Endodermal cell (in vitro differentiated cells): Measurements from ENCODE around the gene SPRYD3. TPM values are rescaled to one million over a fixed set of nuclear protein-coding genes. Genes with fewer than 3 reads are reported as not detected.
A peak's percentile ranks its signal among the peaks of the same experiment; 100 is the strongest.
"Not testable (repeated sequence)": the region's sequence is repeated elsewhere in the genome, so short reads cannot be mapped to it uniquely, and the experiment has no call there.

Source experiments
- DNase-seq: peaks from one replicate; pipeline ENCODE4 v3.0.0-alpha.2; 2017
- H3K27ac ChIP-seq: 2 replicates; pipeline ENCODE4 v1.5.1; 2013; ENCODE audit warnings: mild to moderate bottlenecking, low read depth, low read length, moderate library complexity
- H3K27me3 ChIP-seq: 2 replicates; pipeline ENCODE4 v1.6.1; 2013; ENCODE audit warnings: mild to moderate bottlenecking, low read length, moderate library complexity; ENCODE audit not compliant: insufficient read depth, control insufficient read depth, poor library complexity, severe bottlenecking
- H3K36me3 ChIP-seq: 2 replicates; pipeline ENCODE4 v1.7.0; 2013; ENCODE audit warnings: mild to moderate bottlenecking, low read length, moderate library complexity; ENCODE audit not compliant: control insufficient read depth, insufficient read depth
- H3K4me1 ChIP-seq: one replicate; pipeline ENCODE4 v1.7.0; 2013; ENCODE audit warnings: low read length; ENCODE audit not compliant: control insufficient read depth, insufficient read depth
- H3K4me3 ChIP-seq: 2 replicates; pipeline ENCODE4 v1.5.1; 2013; ENCODE audit warnings: mild to moderate bottlenecking, low read length, moderate library complexity
- H3K9ac ChIP-seq: 2 replicates; pipeline ENCODE4 v1.6.1; 2013; ENCODE audit warnings: mild to moderate bottlenecking, low read length, moderate library complexity; ENCODE audit not compliant: poor library complexity, severe bottlenecking; ENCODE audit errors: extremely low read depth
- H3K9me3 ChIP-seq: 2 replicates; pipeline ENCODE4 v1.6.1; 2013; ENCODE audit warnings: mild to moderate bottlenecking, low read length, moderate library complexity; ENCODE audit not compliant: control insufficient read depth
- H3K27ac Mint-ChIP-seq: 2 replicates; pipeline ENCODE4 v1.8.0; 2020; ENCODE audit warnings: mixed read lengths
- H3K27me3 Mint-ChIP-seq: 2 replicates; pipeline ENCODE4 v1.8.0; 2021; ENCODE audit warnings: mild to moderate bottlenecking, mixed read lengths; ENCODE audit not compliant: insufficient read depth
- H3K36me3 Mint-ChIP-seq: 2 replicates; pipeline ENCODE4 v1.8.0; 2020; ENCODE audit warnings: low read depth, mixed read lengths
- H3K4me1 Mint-ChIP-seq: 2 replicates; pipeline ENCODE4 v1.8.0; 2020; ENCODE audit warnings: mixed read lengths
- H3K4me3 Mint-ChIP-seq: 2 replicates; pipeline ENCODE4 v1.8.0; 2020; ENCODE audit warnings: mild to moderate bottlenecking, moderate library complexity, mixed read lengths
- H3K9me3 Mint-ChIP-seq: 2 replicates; pipeline ENCODE4 v1.8.0; 2020; ENCODE audit warnings: mild to moderate bottlenecking, mixed read lengths
- WGBS, 2 experiments: methylation state at CpG; one replicate each; pipeline versions ENCODE4 v1.1.5 to v1.1.7; 2013; ENCODE audit warnings: missing lambda C conversion rate in 2 of 2, mixed read lengths in 1 of 2; ENCODE audit not compliant: insufficient coverage in 1 of 2, insufficient read length in 1 of 2; 5-methylcytosine and 5-hydroxymethylcytosine counted together
- total RNA-seq, 2 donors: library from RNA; stranded (reverse); fragmentation: NEBNext Ultra II Directional in 1 of 2; extraction: Animal tissue kit (Norgen Biotek cat#: 25700) in 1 of 2; gene quantifications; 2 replicates in 1 of 2; 3 replicates in 1 of 2; pipeline ENCODE4 v1.2.1, GENCODE V29; 2021
- TF ChIP-seq, protein P1 (sequence below): fragments of 200-600 bp; sonication (generic); conservative IDR thresholded peaks from 2 replicates; pipeline ENCODE4 v1.5.0; 2021; ENCODE audit warnings: antibody characterized with exemption, mild to moderate bottlenecking

The SPRYD3 gene
- total RNA-seq, 2 donors from 2014 or later = 13.0 to 18.4 TPM

DNA sequence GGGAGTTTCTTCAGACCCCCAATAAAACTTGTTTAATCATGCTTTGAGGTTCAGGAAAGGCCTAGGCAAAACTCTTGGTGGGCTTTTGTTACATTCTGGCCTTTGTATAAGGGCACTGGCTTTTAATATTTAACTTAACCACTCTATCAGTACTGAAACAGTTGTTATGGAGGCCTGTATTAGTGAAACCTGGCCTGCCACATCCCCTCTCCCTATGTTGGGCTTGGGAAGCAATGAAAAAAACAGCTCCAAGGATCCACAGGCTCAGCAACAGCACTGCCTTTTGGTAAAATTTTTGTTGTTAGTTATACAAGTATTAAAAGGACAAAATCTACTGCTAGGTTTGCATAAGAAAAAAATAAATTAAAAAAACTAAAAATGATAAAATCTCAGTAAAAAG is 34.8 kb upstream of the SPRYD3 start:
- no peaks in the 10 kb centered on the region for H3K27me3 ChIP-seq
- TF ChIP-seq, protein P1, sequence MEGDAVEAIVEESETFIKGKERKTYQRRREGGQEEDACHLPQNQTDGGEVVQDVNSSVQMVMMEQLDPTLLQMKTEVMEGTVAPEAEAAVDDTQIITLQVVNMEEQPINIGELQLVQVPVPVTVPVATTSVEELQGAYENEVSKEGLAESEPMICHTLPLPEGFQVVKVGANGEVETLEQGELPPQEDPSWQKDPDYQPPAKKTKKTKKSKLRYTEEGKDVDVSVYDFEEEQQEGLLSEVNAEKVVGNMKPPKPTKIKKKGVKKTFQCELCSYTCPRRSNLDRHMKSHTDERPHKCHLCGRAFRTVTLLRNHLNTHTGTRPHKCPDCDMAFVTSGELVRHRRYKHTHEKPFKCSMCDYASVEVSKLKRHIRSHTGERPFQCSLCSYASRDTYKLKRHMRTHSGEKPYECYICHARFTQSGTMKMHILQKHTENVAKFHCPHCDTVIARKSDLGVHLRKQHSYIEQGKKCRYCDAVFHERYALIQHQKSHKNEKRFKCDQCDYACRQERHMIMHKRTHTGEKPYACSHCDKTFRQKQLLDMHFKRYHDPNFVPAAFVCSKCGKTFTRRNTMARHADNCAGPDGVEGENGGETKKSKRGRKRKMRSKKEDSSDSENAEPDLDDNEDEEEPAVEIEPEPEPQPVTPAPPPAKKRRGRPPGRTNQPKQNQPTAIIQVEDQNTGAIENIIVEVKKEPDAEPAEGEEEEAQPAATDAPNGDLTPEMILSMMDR = no peak
- Mint-ChIP-seq H3K36me3 (peaks cover 2% of the 10 kb centered on the region), H3K4me3 (no peak overlapping the region), H3K4me1 (peaks cover 12% of the 10 kb centered on the region), H3K27me3 (peaks cover 18% of the 10 kb centered on the region), H3K27ac (no peak overlapping the region), H3K9me3 (peaks cover 15% of the 10 kb centered on the region)
- no peak for DNase-seq
- H3K4me3 ChIP-seq = no peak overlapping the region
- no peak overlapping the region for H3K27ac ChIP-seq
- peaks cover 12% of the 10 kb centered on the region for H3K9me3 ChIP-seq
- H3K4me1 ChIP-seq = no peaks in the 10 kb centered on the region
- H3K9ac ChIP-seq = no peak overlapping the region
- no peaks in the 10 kb centered on the region for H3K36me3 ChIP-seq

DNA sequence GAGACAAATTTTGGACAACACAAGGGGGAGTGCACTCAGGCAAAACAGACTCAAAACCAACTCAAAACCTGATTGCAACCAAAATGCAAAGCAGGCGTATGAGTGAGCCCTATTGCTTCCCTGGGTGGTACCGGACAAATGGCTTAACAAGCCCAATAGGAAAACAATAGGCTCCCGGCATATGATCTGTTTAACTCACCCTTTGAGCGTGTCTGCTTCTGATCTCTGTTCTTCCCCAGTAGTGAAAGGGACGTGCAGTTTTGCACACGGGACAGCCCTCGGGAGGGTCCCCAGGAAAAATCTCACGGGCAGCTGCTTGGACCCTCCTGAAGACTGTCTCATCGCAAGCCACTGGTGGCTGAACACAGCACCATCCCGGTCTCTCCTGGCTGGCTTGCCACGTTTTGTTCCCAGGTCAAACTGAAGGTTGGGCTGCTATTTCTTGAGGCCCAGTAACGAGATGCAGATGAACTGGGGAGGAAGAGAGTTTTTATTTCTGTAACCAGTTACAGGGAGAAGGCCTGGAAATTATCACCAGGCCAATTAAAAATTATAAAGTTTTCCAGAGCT is 34.0 kb upstream of the SPRYD3 start:
- H3K27me3 ChIP-seq = no peaks in the 10 kb centered on the region
- no peak for DNase-seq
- no peaks in the 10 kb centered on the region for H3K36me3 ChIP-seq
- H3K27ac ChIP-seq = no peak overlapping the region
- Mint-ChIP-seq H3K4me1 (peaks cover 6% of the 10 kb centered on the region), H3K27ac (peak overlapping the region; percentile 64), H3K9me3 (peaks cover 19% of the 10 kb centered on the region), H3K27me3 (peaks cover 12% of the 10 kb centered on the region), H3K36me3 (peaks cover 2% of the 10 kb centered on the region), H3K4me3 (no peak overlapping the region)
- no peak overlapping the region for H3K4me3 ChIP-seq
- no peaks in the 10 kb centered on the region for H3K4me1 ChIP-seq
- H3K9ac ChIP-seq = no peak overlapping the region
- 92 to 94% methylated on average over 10 to 12 of the region's 12 CpGs for WGBS, 2 experiments
- TF ChIP-seq, protein P1 = no peak
- H3K9me3 ChIP-seq = peaks cover 18% of the 10 kb centered on the region

DNA sequence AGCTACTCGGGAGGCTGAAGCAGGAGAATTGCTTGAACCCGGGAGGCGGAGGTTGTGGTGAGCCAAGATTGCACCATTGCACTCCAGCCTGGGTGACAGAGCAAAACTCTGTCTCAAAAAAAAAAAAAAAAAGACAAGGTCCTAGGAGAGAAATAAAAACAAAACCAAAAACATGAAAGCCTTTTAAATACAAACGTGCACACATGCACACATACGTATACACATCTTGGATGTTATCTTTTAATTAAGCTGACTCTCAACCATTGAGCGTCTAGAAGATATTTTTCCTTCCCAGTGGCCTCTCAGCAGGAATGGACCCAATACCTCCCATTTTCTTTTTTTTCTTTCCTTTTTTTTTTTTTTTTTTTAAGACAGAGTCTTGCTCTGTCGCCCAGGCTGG is 33.2 kb upstream of the SPRYD3 start:
- H3K27me3 ChIP-seq, H3K4me1 ChIP-seq, H3K36me3 Mint-ChIP-seq, H3K9ac ChIP-seq, H3K36me3 ChIP-seq, H3K4me1 Mint-ChIP-seq, H3K27me3 Mint-ChIP-seq, H3K4me3 ChIP-seq, H3K27ac ChIP-seq, DNase-seq, H3K27ac Mint-ChIP-seq, H3K4me3 Mint-ChIP-seq: not testable (repeated sequence)
- H3K9me3 Mint-ChIP-seq = peaks cover 19% of the 10 kb centered on the region
- WGBS, 2 experiments = 94 to 96% methylated on average over 4 to 7 of the region's 7 CpGs
- peaks cover 23% of the 10 kb centered on the region for H3K9me3 ChIP-seq

DNA sequence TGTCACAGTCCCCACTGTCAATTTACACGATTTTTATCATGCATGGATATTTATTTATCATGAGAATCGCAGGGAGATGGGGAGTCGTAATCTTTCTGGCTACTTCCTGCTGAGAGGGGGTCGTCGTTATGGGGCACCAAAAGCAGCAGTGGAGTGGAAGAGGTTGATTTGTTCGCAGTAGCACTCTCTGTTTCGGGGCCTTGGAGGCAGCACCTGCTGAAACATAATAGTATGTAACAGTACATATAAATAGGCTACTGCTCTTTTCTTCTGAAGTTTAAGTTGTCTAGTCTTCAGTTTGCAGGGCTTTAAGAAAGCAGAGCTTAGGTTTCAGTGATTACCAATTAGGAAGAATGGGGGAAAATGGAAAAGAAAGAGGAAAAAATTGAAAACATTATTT is 27.9 kb upstream of the SPRYD3 start:
- H3K36me3 Mint-ChIP-seq = peaks cover 2% of the 10 kb centered on the region
- H3K36me3 ChIP-seq = no peaks in the 10 kb centered on the region
- peaks cover 3% of the 10 kb centered on the region for H3K27me3 Mint-ChIP-seq
- H3K27ac Mint-ChIP-seq = no peak overlapping the region
- WGBS, 2 experiments = 49 to 60% methylated on average over 5 to 6 of the region's 7 CpGs
- no peak overlapping the region for H3K27ac ChIP-seq
- no peak overlapping the region for H3K9ac ChIP-seq
- H3K4me1 ChIP-seq = peaks cover 19% of the 10 kb centered on the region
- TF ChIP-seq, protein P1 = no peak
- DNase-seq = peak; percentile 35
- no peaks in the 10 kb centered on the region for H3K27me3 ChIP-seq
- no peak overlapping the region for H3K4me3 Mint-ChIP-seq
- H3K4me1 Mint-ChIP-seq = peaks cover 29% of the 10 kb centered on the region
- peaks cover 23% of the 10 kb centered on the region for H3K9me3 ChIP-seq
- H3K9me3 Mint-ChIP-seq = peaks cover 19% of the 10 kb centered on the region
- no peak overlapping the region for H3K4me3 ChIP-seq
